Measurements from ENCODE around the gene EPM2AIP1.
A peak's percentile ranks its signal among the peaks of the same experiment; 100 is the strongest.
"Not testable (repeated sequence)": the region's sequence is repeated elsewhere in the genome, so short reads cannot be mapped to it uniquely, and the experiment has no call there.

Gene EPM2AIP1

GRCh38 chr3:37014620-37015019 is 21.7 kb upstream of the EPM2AIP1 start:
- no peak for DNase-seq (ENCODE audit: low read depth)
- no peak overlapping the region for H3K4me3 ChIP-seq (ENCODE audit: low read depth, low read length)

- H3K4me3 ChIP-seq (ENCODE audit: low read depth, low read length) = peak within 1 kb of the TSS; percentile 82
- DNase-seq (ENCODE audit: low read depth) = peak; percentile 100
Measured at GRCh38 chr3:36993326-36994283, 674 bp upstream of the EPM2AIP1 start, which contains the start of gene MLH1. TSS of gene MLH1 (plus strand) at chr3:36993518. CDS start at chr3:36993548, 30 bp downstream.

- H3K4me3 ChIP-seq (ENCODE audit: low read depth, low read length) = peak overlapping the region; percentile 82
- peak; percentile 39 for DNase-seq (ENCODE audit: low read depth)
Measured at GRCh38 chr3:36991923-36992805, 767 bp downstream of the EPM2AIP1 start.

GRCh38 chr3:36991147-36991546 is 1.8 kb downstream of the EPM2AIP1 start:
- no peak for DNase-seq (ENCODE audit: low read depth)

GRCh38 chr3:36989568-36989967 is 3.4 kb downstream of the EPM2AIP1 start:
- no peak overlapping the region for H3K4me3 ChIP-seq (ENCODE audit: low read depth, low read length)

More at GRCh38 chr3:36991147-36991546, 1.8 kb downstream of the EPM2AIP1 start:
- H3K4me3 ChIP-seq (ENCODE audit: low read depth, low read length) = peak overlapping the region; percentile 82

GRCh38 chr3:36989005-36989404 is 3.9 kb downstream of the EPM2AIP1 start:
- no peak overlapping the region for H3K4me3 ChIP-seq (ENCODE audit: low read depth, low read length)
- DNase-seq (ENCODE audit: low read depth) = no peak

More at GRCh38 chr3:36989568-36989967, 3.4 kb downstream of the EPM2AIP1 start:
- no peak for DNase-seq (ENCODE audit: low read depth)

GRCh38 chr3:36988356-36988755 is 4.6 kb downstream of the EPM2AIP1 start:
- H3K4me3 ChIP-seq (ENCODE audit: low read depth, low read length) = no peak overlapping the region
- DNase-seq (ENCODE audit: low read depth) = no peak

GRCh38 chr3:36981006-36981405 is 11.9 kb downstream of the EPM2AIP1 start:
- no peak overlapping the region for H3K4me3 ChIP-seq (ENCODE audit: low read depth, low read length)
- DNase-seq (ENCODE audit: low read depth) = no peak

GRCh38 chr3:36973139-36973538 is 19.8 kb downstream of the EPM2AIP1 start:
- no peak overlapping the region for H3K4me3 ChIP-seq (ENCODE audit: low read depth, low read length)
- DNase-seq (ENCODE audit: low read depth) = no peak

- no peak for DNase-seq (ENCODE audit: low read depth)
Measured at GRCh38 chr3:36972163-36972562, 20.8 kb downstream of the EPM2AIP1 start.

GRCh38 chr3:36969540-36970432 is 23.1 kb downstream of the EPM2AIP1 start:
- DNase-seq (ENCODE audit: low read depth) = no peak
- H3K4me3 ChIP-seq (ENCODE audit: low read depth, low read length) = no peak overlapping the region

More at GRCh38 chr3:36972163-36972562, 20.8 kb downstream of the EPM2AIP1 start:
- H3K4me3 ChIP-seq (ENCODE audit: low read depth, low read length) = no peak overlapping the region

- DNase-seq (ENCODE audit: low read depth) = no peak
- no peak overlapping the region for H3K4me3 ChIP-seq (ENCODE audit: low read depth, low read length)
Measured at GRCh38 chr3:36969085-36969484, 23.8 kb downstream of the EPM2AIP1 start.

- H3K4me3 ChIP-seq (ENCODE audit: low read depth, low read length) = no peak overlapping the region
- no peak for DNase-seq (ENCODE audit: low read depth)
Measured at GRCh38 chr3:36965440-36965839, 27.5 kb downstream of the EPM2AIP1 start.

GRCh38 chr3:36964817-36965216 is 28.1 kb downstream of the EPM2AIP1 start:
- no peak overlapping the region for H3K4me3 ChIP-seq (ENCODE audit: low read depth, low read length)
- DNase-seq (ENCODE audit: low read depth) = no peak

GRCh38 chr3:36964331-36964730 is 28.6 kb downstream of the EPM2AIP1 start:
- no peak overlapping the region for H3K4me3 ChIP-seq (ENCODE audit: low read depth, low read length)
- no peak for DNase-seq (ENCODE audit: low read depth)

- H3K4me3 ChIP-seq (ENCODE audit: low read depth, low read length) = not testable (repeated sequence)
Measured at GRCh38 chr3:36963008-36963407, 29.9 kb downstream of the EPM2AIP1 start.

GRCh38 chr3:36960502-36960901 is 32.4 kb downstream of the EPM2AIP1 start:
- no peak for DNase-seq (ENCODE audit: low read depth)
- H3K4me3 ChIP-seq (ENCODE audit: low read depth, low read length) = no peak overlapping the region

More at GRCh38 chr3:36963008-36963407, 29.9 kb downstream of the EPM2AIP1 start:
- not testable (repeated sequence) for DNase-seq (ENCODE audit: low read depth)

GRCh38 chr3:36959821-36960220 is 33.1 kb downstream of the EPM2AIP1 start:
- H3K4me3 ChIP-seq (ENCODE audit: low read depth, low read length) = no peak overlapping the region
- DNase-seq (ENCODE audit: low read depth) = no peak
